ENCODE measurements around the gene MLLT10. TPM values are rescaled to one million over a fixed set of nuclear protein-coding genes. Genes with fewer than 3 reads are reported as not detected.

The MLLT10 gene
- total RNA-seq, 1 experiment from 2014 or later, result 72.3 TPM

- no peak overlapping the region for H3K4ac ChIP-seq (ENCODE audit: low read depth, low read length)
- H2BK120ac ChIP-seq (ENCODE audit: low read depth, low read length, poor library complexity, severe bottlenecking), result no peak overlapping the region
- peaks cover 3 to 10% of the 10 kb centered on the region in 2 experiments; a peak in 2 of 4 replicates for H3K4me1 Mint-ChIP-seq
- no peaks in the 10 kb centered on the region for H3K9me3 ChIP-seq (ENCODE audit: control insufficient read depth, low read depth, low read length)
- H2BK5ac ChIP-seq (ENCODE audit: insufficient read length, low read length), result no peak overlapping the region
- no peaks in the 10 kb centered on the region for H3K4me1 ChIP-seq (ENCODE audit: insufficient read depth, low read length)
- DNase-seq, result no peak
- H3K56ac ChIP-seq (ENCODE audit: insufficient read length, low read depth, low read length), result no peak overlapping the region
- no peaks in the 10 kb centered on the region for H3K27me3 Mint-ChIP-seq (ENCODE audit: low read depth)
- no peak overlapping the region for H3K14ac ChIP-seq (ENCODE audit: insufficient read depth, low read length)
- no peak overlapping the region for H2BK15ac ChIP-seq (ENCODE audit: low read depth, low read length)
- peaks cover 3 to 22% (median 5%) of the 10 kb centered on the region in 3 experiments; a peak in 5 of 7 replicates for H3K36me3 Mint-ChIP-seq (ENCODE audit: insufficient read depth in 1 of 3, low read depth in 3 of 3)
- no peak overlapping the region for H3K4me2 ChIP-seq (ENCODE audit: insufficient read depth, insufficient read length, low read length)
- H3K27ac Mint-ChIP-seq, result peak overlapping the region in 2 of 3 experiments; percentile 47 to 82; a peak in 4 of 7 replicates
- no peak overlapping the region for H3K4me3 Mint-ChIP-seq
- H3K27ac ChIP-seq (ENCODE audit: insufficient read length, low read depth, low read length), result peak overlapping the region; percentile 45
- WGBS (ENCODE audit: extremely low coverage, insufficient read length, low lambda C conversion rate), result no CpG with 5 or more reads among the region's 2 CpGs
- no peak overlapping the region for H4K8ac ChIP-seq (replicated peaks; ENCODE audit: insufficient read length, low read depth, low read length)
- TF ChIP-seq CTCF (conservative IDR thresholded peaks at IDR 0.05), result no peak
- H3K18ac ChIP-seq (ENCODE audit: insufficient read length, low read depth, low read length), result no peak overlapping the region
- no peaks in the 10 kb centered on the region for H3K9me3 Mint-ChIP-seq
- no peak overlapping the region for H3K9ac ChIP-seq (ENCODE audit: extremely low read depth, insufficient read length, low read length)
- H3K23ac ChIP-seq (ENCODE audit: insufficient read length, low read depth, low read length), result no peak overlapping the region
- no peak overlapping the region for H4K5ac ChIP-seq (ENCODE audit: insufficient read length, low read depth, low read length)
- H4K20me1 ChIP-seq (ENCODE audit: control insufficient read depth, insufficient read depth, insufficient read length), result no peaks in the 10 kb centered on the region
- no peaks in the 10 kb centered on the region for H3K79me2 ChIP-seq (ENCODE audit: insufficient read depth, low read length)
- no peak overlapping the region for H2BK12ac ChIP-seq (ENCODE audit: insufficient read length, low read depth, low read length)
- no peak overlapping the region for H4K91ac ChIP-seq (ENCODE audit: insufficient read length, low read depth, low read length)
- H2AFZ ChIP-seq (ENCODE audit: low read length), result no peak overlapping the region
- no peaks in the 10 kb centered on the region for H3K27me3 ChIP-seq (ENCODE audit: insufficient read depth, low read length)
- H3T11ph ChIP-seq (ENCODE audit: low read length), result no peak overlapping the region
- peaks cover 5% of the 10 kb centered on the region for H3K79me1 ChIP-seq (ENCODE audit: insufficient read depth, low read depth, low read length, poor library complexity, severe bottlenecking)
- no peak overlapping the region for H2BK20ac ChIP-seq (ENCODE audit: low read depth, low read length, poor library complexity, severe bottlenecking)
- no peak overlapping the region for H2AK5ac ChIP-seq (ENCODE audit: insufficient read length, low read length)
- H3K23me2 ChIP-seq (ENCODE audit: insufficient read length, low read depth, low read length, poor library complexity, severe bottlenecking), result no peaks in the 10 kb centered on the region
Measured at GRCh38 chr10:21673668-21674067, 139.6 kb downstream of the MLLT10 start.
